Peyer's patch (tissue), 4 donors: ENCODE results near the gene ARHGDIG.

Experiments
- CTCF ChIP-seq, 6 experiments: fragments of 450-650 bp in 4 of 6; fragments of 200-600 bp in 2 of 6; sonication (generic) in 1 of 6; IDR thresholded peaks; one replicate each; pipeline ENCODE4 v1.5.1; 2017 to 2019; ENCODE audit warnings: antibody characterized with exemption in 6 of 6, mild to moderate bottlenecking in 3 of 6, moderate library complexity in 1 of 6
- POLR2A ChIP-seq, 2 donors: fragments of 450-650 bp; IDR thresholded peaks; one replicate each; pipeline ENCODE4 v1.5.1; 2017; ENCODE audit warnings: antibody characterized with exemption in 2 of 2, mild to moderate bottlenecking in 2 of 2, moderate library complexity in 2 of 2

- TF ChIP-seq CTCF (IDR thresholded peaks at IDR 0.05) (no peak), POLR2A (IDR thresholded peaks at IDR 0.05) (no peak)
These were observed 5.0 kb downstream of the ARHGDIG start for GRCh38 chr16:285146-286055.
